ENCODE results near the gene CCDC33.

- TF ChIP-seq CTCF (IDR thresholded peaks at IDR 0.05 in 2 of 3, conservative IDR thresholded peaks at IDR 0.05 in 1 of 3; ENCODE audit: borderline replicate concordance in 1 of 3, insufficient read depth in 1 of 3, low read depth in 2 of 3, low read length in 2 of 3): peak in 2 of 3 experiments; percentile 97 to 98; a peak in 4 of 6 replicates
- no peak for TF ChIP-seq REST (IDR thresholded peaks at IDR 0.05; ENCODE audit: low read depth)
- no peak for TF ChIP-seq POLR2A (IDR thresholded peaks at IDR 0.05; ENCODE audit: borderline replicate concordance, extremely low read depth, insufficient read depth, insufficient read length)
- no peak for TF ChIP-seq POLR2AphosphoS5 (IDR thresholded peaks at IDR 0.05; ENCODE audit: low read depth, low read length)
- TF ChIP-seq ELF1 (IDR thresholded peaks at IDR 0.05; ENCODE audit: borderline replicate concordance, low read depth): no peak
- no peak for TF ChIP-seq EZH2 (IDR thresholded peaks at IDR 0.05)
- no peak for TF ChIP-seq YY1 (IDR thresholded peaks at IDR 0.05; ENCODE audit: extremely low read depth, insufficient replicate concordance, low read depth, low read length)
- no peak for TF ChIP-seq TCF7L2 (IDR thresholded peaks at IDR 0.05; ENCODE audit: borderline replicate concordance, extremely low read depth, insufficient read depth, insufficient read length)
Observed at GRCh38 chr15:74382004-74382816, 146.1 kb downstream of the CCDC33 start.

Data from HCT116 (cell line).